ENCODE results near the gene LBH.

The LBH gene

GRCh38 chr2:30260941-30261340, 29.6 kb downstream of the LBH start:
- Mint-ChIP-seq H3K4me3 (no peak overlapping the region), H3K27me3 (ENCODE audit: low read depth, poor library complexity) (peaks cover 4% of the 10 kb centered on the region), H3K9me3 (peaks cover 17% of the 10 kb centered on the region), H3K4me1 (peaks cover 17% of the 10 kb centered on the region), H3K27ac (no peak overlapping the region), H3K36me3 (ENCODE audit: low read depth) (peaks cover 32% of the 10 kb centered on the region)
- no peak for DNase-seq
- TF ChIP-seq, protein P1, sequence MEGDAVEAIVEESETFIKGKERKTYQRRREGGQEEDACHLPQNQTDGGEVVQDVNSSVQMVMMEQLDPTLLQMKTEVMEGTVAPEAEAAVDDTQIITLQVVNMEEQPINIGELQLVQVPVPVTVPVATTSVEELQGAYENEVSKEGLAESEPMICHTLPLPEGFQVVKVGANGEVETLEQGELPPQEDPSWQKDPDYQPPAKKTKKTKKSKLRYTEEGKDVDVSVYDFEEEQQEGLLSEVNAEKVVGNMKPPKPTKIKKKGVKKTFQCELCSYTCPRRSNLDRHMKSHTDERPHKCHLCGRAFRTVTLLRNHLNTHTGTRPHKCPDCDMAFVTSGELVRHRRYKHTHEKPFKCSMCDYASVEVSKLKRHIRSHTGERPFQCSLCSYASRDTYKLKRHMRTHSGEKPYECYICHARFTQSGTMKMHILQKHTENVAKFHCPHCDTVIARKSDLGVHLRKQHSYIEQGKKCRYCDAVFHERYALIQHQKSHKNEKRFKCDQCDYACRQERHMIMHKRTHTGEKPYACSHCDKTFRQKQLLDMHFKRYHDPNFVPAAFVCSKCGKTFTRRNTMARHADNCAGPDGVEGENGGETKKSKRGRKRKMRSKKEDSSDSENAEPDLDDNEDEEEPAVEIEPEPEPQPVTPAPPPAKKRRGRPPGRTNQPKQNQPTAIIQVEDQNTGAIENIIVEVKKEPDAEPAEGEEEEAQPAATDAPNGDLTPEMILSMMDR (IDR thresholded peaks at IDR 0.05): no peak

DNA sequence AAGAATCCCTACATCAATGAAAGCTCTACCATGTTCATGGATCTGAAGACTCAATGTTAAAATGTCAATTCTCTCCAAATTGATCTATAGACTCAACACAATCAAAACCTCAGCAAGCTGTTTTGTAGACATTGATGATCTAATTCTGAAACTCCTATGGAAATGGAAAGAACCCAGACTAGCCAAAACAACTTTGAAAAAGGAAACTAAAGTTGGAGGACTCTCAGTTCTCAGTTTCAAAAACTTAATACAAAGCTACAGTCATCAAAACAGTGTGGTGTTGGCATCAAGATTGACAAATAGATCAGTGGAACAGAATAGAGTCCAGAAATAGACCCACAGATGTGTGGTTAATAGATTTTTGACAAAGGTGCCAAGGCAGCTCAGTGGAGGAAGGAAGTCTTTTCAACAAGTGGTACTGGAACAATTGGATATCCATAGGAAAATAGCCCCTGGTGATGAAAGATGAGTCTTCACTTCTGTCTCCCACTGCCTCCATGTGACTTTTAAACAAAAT, 30.4 kb downstream of the LBH start:
- peaks cover 19% of the 10 kb centered on the region for H3K4me1 Mint-ChIP-seq
- no peak for DNase-seq
- TF ChIP-seq, protein P1 (IDR thresholded peaks at IDR 0.05): no peak
- H3K9me3 Mint-ChIP-seq: peaks cover 17% of the 10 kb centered on the region
- H3K36me3 Mint-ChIP-seq (ENCODE audit: low read depth): peaks cover 30% of the 10 kb centered on the region
- no peak overlapping the region for H3K4me3 Mint-ChIP-seq
- H3K27ac Mint-ChIP-seq: no peak overlapping the region
- H3K27me3 Mint-ChIP-seq (ENCODE audit: low read depth, poor library complexity): peaks cover 4% of the 10 kb centered on the region

DNA sequence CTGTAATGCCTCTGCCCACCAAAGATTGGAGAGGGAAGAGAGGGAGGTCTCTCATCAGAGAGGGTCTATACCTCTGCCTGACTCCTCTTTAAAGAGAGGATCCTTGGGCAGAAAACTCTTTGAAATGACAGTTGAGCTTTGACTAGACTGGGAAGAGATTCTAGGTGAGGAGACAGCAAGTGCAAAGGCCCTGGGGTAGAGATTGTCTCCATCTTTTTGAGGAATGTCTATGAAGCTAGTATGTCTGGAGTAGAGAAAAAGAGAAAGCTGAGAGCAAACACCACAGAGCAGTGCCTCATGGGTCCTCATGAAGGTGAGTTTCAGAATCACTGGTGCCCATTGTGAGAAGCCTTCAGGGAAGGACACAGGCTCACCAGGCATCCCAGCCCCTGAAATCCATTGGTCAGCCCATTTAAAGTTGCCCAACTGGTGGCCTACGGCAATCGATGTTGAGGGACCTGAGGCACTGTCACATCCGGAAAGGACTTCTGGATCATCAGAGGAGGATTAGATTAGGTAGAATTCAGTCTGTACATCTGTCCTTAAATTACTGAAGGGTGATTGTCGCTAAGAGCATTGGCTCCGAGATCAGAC, 31.5 kb downstream of the LBH start:
- peaks cover 20% of the 10 kb centered on the region for H3K36me3 Mint-ChIP-seq (ENCODE audit: low read depth)
- H3K27me3 Mint-ChIP-seq (ENCODE audit: low read depth, poor library complexity): peaks cover 4% of the 10 kb centered on the region
- H3K9me3 Mint-ChIP-seq: peaks cover 17% of the 10 kb centered on the region
- DNase-seq: no peak
- peaks cover 19% of the 10 kb centered on the region for H3K4me1 Mint-ChIP-seq
- no peak overlapping the region for H3K27ac Mint-ChIP-seq
- H3K4me3 Mint-ChIP-seq: no peak overlapping the region
- TF ChIP-seq, protein P1 (IDR thresholded peaks at IDR 0.05): no peak

GRCh38 chr2:30264274-30264673, 32.9 kb downstream of the LBH start:
- Mint-ChIP-seq H3K27ac (no peak overlapping the region), H3K9me3 (peaks cover 17% of the 10 kb centered on the region), H3K27me3 (ENCODE audit: low read depth, poor library complexity) (peaks cover 4% of the 10 kb centered on the region), H3K36me3 (ENCODE audit: low read depth) (peaks cover 9% of the 10 kb centered on the region), H3K4me3 (no peak overlapping the region), H3K4me1 (peaks cover 10% of the 10 kb centered on the region)
- no peak for DNase-seq
- TF ChIP-seq, protein P1 (IDR thresholded peaks at IDR 0.05): no peak

- Mint-ChIP-seq H3K4me1 (peaks cover 10% of the 10 kb centered on the region), H3K4me3 (no peak overlapping the region), H3K27me3 (ENCODE audit: low read depth, poor library complexity) (peaks cover 4% of the 10 kb centered on the region), H3K9me3 (peaks cover 17% of the 10 kb centered on the region), H3K27ac (peak overlapping the region; percentile 57), H3K36me3 (ENCODE audit: low read depth) (no peaks in the 10 kb centered on the region)
- TF ChIP-seq, protein P1 (IDR thresholded peaks at IDR 0.05): no peak
- DNase-seq: no peak
Measured at GRCh38 chr2:30265052-30266015, 34.0 kb downstream of the LBH start.

All from nephron progenitor cell (in vitro differentiated cells).